Uterus (tissue), 2 donors: Measurements from ENCODE around the gene AMBRA1.

Experiments
- CTCF ChIP-seq, 4 experiments: fragments of 200-600 bp in 2 of 4; fragments of 450-650 bp in 2 of 4; sonication (generic) in 2 of 4; IDR thresholded peaks; one replicate each; pipeline ENCODE4 v1.5.1; 2016 to 2019; ENCODE audit warnings: antibody characterized with exemption in 4 of 4, mild to moderate bottlenecking in 2 of 4, moderate library complexity in 1 of 4
- POLR2A ChIP-seq, 2 donors: fragments of 450-650 bp; IDR thresholded peaks; one replicate each; pipeline ENCODE4 v1.6.1; 2016; ENCODE audit warnings: antibody characterized with exemption in 2 of 2, mild to moderate bottlenecking in 1 of 2, moderate library complexity in 1 of 2

GRCh38 chr11:46417711-46418110 is 176.1 kb downstream of the AMBRA1 start:
- TF ChIP-seq CTCF (IDR thresholded peaks at IDR 0.05): no peak
- no peak for TF ChIP-seq POLR2A (IDR thresholded peaks at IDR 0.05)
